PC-9 (cell line): ENCODE data around the gene LIX1.

Experiments used
- CTCF ChIP-seq: fragments of 200-600 bp; sonication (generic); conservative IDR thresholded peaks from 2 replicates; pipeline ENCODE4 v1.6.1; 2017; ENCODE audit warnings: mixed run types, antibody characterized with exemption, mild to moderate bottlenecking, moderate library complexity
- EZH2 ChIP-seq: fragments of 200-600 bp; sonication (generic); IDR thresholded peaks from 2 replicates; pipeline ENCODE4 v1.8.0; 2017; ENCODE audit warnings: antibody characterized with exemption, low read depth

GRCh38 chr5:97094579-97095317 is 47.7 kb downstream of the LIX1 start:
- TF ChIP-seq CTCF: no peak
- no peak for TF ChIP-seq EZH2
